Measurements from ENCODE around the gene MYL10. TPM values are rescaled to one million over a fixed set of nuclear protein-coding genes. Genes with fewer than 3 reads are reported as not detected.

MYL10 gene
- total RNA-seq = not detected

- Histone ChIP-seq H3K9me3 (no peaks in the 10 kb centered on the region), H3K4me3 (no peak within 1 kb of the TSS), H3K27me3 (replicated peaks; ENCODE audit: insufficient read depth) (no peaks in the 10 kb centered on the region), H3K36me3 (no peaks in the 10 kb centered on the region), H3K27ac (no peak within 1 kb of the TSS), H3K4me1 (ENCODE audit: control insufficient read depth in 1 of 2, low read depth in 2 of 2) (peaks cover 0 to 18% of the 10 kb centered on the region in 2 donors)
- DNase-seq (ENCODE audit: low spot score) (no peak), ATAC-seq (ENCODE audit: insufficient number of reproducible peaks, low FRiP score, low read depth) (no peak)
- no peak for TF ChIP-seq CTCF (IDR thresholded peaks at IDR 0.05)
Observed at GRCh38 chr7:101629171-101629570, at the start of gene MYL10. TSS of gene MYL10 (minus strand) at chr7:101629296. CDS start at chr7:101629118, 178 bp downstream.

GRCh38 chr7:101678658-101679057, 49.6 kb upstream of the MYL10 start:
- no peak for TF ChIP-seq CTCF (IDR thresholded peaks at IDR 0.05)
- Histone ChIP-seq H3K9me3 (no peaks in the 10 kb centered on the region), H3K36me3 (no peaks in the 10 kb centered on the region), H3K27ac (peak overlapping the region in 1 of 2 donors; percentile 12), H3K4me1 (ENCODE audit: control insufficient read depth in 1 of 2, low read depth in 2 of 2) (peaks cover 0 to 17% of the 10 kb centered on the region in 2 donors), H3K27me3 (replicated peaks; ENCODE audit: insufficient read depth) (no peaks in the 10 kb centered on the region), H3K4me3 (no peak overlapping the region)
- no peak for ATAC-seq (ENCODE audit: insufficient number of reproducible peaks, low FRiP score, low read depth)
- DNase-seq (ENCODE audit: low spot score) = no peak

- Histone ChIP-seq H3K36me3 (no peaks in the 10 kb centered on the region), H3K27me3 (replicated peaks; ENCODE audit: insufficient read depth) (no peaks in the 10 kb centered on the region), H3K9me3 (peaks cover 3% of the 10 kb centered on the region), H3K4me3 (no peak overlapping the region), H3K4me1 (ENCODE audit: control insufficient read depth in 1 of 2, low read depth in 2 of 2) (peaks cover 0 to 17% of the 10 kb centered on the region in 2 donors), H3K27ac (no peak overlapping the region)
- ATAC-seq (ENCODE audit: insufficient number of reproducible peaks, low FRiP score, low read depth) (no peak), DNase-seq (ENCODE audit: low spot score) (no peak)
- TF ChIP-seq CTCF (IDR thresholded peaks at IDR 0.05) = no peak
Observed at GRCh38 chr7:101677797-101678479, 48.8 kb upstream of the MYL10 start.

- H3K9me3 ChIP-seq = peaks cover 3% of the 10 kb centered on the region
- ATAC-seq (ENCODE audit: insufficient number of reproducible peaks, low FRiP score, low read depth) (no peak), DNase-seq (ENCODE audit: low spot score) (no peak)
- no peak for TF ChIP-seq CTCF (IDR thresholded peaks at IDR 0.05)
- H3K36me3 ChIP-seq = no peaks in the 10 kb centered on the region
- H3K27me3 ChIP-seq (replicated peaks; ENCODE audit: insufficient read depth) = no peaks in the 10 kb centered on the region
- peaks cover 0 to 17% of the 10 kb centered on the region in 2 donors for H3K4me1 ChIP-seq (ENCODE audit: control insufficient read depth in 1 of 2, low read depth in 2 of 2)
- H3K4me3 ChIP-seq = no peak overlapping the region
- no peak overlapping the region for H3K27ac ChIP-seq
Observed at GRCh38 chr7:101677391-101677790, 48.3 kb upstream of the MYL10 start.

- H3K9me3 ChIP-seq = peaks cover 3% of the 10 kb centered on the region
- DNase-seq (ENCODE audit: low spot score) (no peak), ATAC-seq (ENCODE audit: insufficient number of reproducible peaks, low FRiP score, low read depth) (no peak)
- no peaks in the 10 kb centered on the region for H3K36me3 ChIP-seq
- no peak overlapping the region for H3K27ac ChIP-seq
- TF ChIP-seq CTCF (IDR thresholded peaks at IDR 0.05) = no peak
- no peaks in the 10 kb centered on the region for H3K27me3 ChIP-seq (replicated peaks; ENCODE audit: insufficient read depth)
- peaks cover 0 to 15% of the 10 kb centered on the region in 2 donors for H3K4me1 ChIP-seq (ENCODE audit: control insufficient read depth in 1 of 2, low read depth in 2 of 2)
- no peak overlapping the region for H3K4me3 ChIP-seq
Observed at GRCh38 chr7:101676956-101677355, 47.9 kb upstream of the MYL10 start.
